Activated naive CD4-positive, alpha-beta T cell (primary cell): ENCODE measurements around the gene HSPA9.

Experiments
- DNase-seq, 4 experiments: peaks; one replicate each; lab custom pipeline; 2025; lab: John Stamatoyannopoulos, UW

HSPA9 gene

DNA sequence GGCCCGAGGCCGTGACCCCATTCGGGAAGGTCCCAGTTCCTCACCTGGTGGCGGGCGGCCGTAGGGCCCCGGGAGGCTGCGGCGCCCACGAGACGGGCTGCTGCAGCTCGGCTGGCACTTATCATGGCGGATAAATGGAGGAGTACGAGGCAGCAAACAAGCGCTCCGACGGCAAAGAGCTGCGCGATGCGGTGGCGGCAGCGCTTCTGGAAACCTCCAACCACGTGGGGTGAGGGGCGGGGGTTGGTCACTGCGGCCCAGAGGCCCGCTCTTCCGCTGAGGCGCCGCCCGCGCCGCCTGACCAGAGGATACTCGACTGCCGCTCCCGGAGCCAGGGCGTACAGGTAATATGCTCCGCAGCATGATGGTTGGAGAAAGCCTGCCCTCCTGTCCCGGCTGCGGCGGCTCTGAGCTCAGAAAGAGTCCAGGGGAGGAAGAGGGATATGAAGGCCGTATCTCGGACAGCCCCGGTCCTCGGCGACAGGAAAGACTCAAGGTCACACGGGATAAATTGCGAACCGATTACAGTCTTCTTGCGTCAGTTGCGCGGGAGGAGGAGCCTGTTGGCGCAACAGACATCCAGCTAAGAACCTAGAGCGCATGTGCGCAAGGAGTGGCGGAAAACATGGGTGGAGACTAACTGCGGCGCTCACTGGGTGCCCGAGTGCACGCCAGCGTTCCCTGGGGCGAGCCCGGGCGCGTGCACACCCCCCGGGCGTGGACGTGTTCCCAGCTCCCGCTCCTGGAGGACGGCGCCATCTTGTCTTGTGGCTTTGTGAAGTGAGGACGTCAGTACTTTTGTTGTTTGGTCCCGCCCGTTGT lies at the start of gene HSPA9:
HSPA9 (minus strand) TSS at position 208 of the 822 bp plus-strand sequence; CDS start at position 125, 83 bp downstream.
- DNase-seq: peak; percentile 94 to 99 (median 97)

- DNase-seq: no peak
These were observed 47.9 kb upstream of the HSPA9 start for GRCh38 chr5:138623053-138623452.

GRCh38 chr5:138622051-138622450 lies 46.9 kb upstream of the HSPA9 start:
- no peak for DNase-seq

- DNase-seq: no peak
These were observed 45.5 kb upstream of the HSPA9 start for GRCh38 chr5:138620663-138621224.

- no peak for DNase-seq
These were observed 41.3 kb upstream of the HSPA9 start for GRCh38 chr5:138616508-138616907.

DNA sequence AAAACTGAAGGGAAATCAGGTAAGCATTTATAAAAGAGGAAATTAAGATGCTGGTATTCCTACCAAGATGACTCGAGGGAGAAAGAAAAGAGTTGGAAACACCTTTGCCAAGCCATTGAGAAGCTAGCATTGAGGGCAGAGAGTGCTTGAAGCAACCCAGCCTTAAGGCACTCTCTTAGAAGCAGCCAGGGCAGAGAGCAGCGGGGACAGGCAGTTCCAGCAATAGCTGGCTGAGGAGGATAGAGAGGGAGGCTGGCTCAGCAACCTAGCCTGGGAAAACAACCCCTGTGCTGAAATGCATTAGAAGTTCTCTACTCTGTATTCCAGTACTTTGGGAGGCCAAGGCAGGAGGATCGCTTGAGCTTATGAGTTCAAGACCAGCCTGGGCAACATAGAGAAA lies 40.3 kb upstream of the HSPA9 start:
- DNase-seq: no peak

DNA sequence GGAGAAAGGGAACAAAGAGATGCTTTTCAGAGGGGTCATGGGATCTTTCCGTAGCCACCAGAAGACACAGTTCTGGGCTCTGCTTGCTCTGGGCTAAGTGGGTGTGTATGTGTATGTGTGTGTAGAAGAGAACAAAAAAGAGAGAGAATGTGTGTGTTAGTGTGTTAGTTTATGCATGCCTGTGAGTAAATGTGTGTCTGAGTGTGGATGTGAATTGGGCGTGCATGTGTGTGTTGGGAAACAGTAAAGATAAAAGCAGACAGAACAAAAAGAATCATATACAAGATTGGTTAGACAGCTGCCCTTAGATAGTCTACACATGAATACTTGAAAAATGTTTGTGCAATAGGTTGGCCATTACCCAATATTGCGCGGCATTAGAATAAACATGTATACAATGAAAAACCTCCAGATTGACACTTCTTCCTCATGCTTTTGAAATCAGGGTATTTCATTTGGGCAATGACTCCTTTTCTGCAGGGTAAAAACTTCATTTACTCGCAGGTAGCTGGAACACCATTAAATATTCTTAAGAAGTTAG lies 36.5 kb upstream of the HSPA9 start:
- DNase-seq: no peak

DNA sequence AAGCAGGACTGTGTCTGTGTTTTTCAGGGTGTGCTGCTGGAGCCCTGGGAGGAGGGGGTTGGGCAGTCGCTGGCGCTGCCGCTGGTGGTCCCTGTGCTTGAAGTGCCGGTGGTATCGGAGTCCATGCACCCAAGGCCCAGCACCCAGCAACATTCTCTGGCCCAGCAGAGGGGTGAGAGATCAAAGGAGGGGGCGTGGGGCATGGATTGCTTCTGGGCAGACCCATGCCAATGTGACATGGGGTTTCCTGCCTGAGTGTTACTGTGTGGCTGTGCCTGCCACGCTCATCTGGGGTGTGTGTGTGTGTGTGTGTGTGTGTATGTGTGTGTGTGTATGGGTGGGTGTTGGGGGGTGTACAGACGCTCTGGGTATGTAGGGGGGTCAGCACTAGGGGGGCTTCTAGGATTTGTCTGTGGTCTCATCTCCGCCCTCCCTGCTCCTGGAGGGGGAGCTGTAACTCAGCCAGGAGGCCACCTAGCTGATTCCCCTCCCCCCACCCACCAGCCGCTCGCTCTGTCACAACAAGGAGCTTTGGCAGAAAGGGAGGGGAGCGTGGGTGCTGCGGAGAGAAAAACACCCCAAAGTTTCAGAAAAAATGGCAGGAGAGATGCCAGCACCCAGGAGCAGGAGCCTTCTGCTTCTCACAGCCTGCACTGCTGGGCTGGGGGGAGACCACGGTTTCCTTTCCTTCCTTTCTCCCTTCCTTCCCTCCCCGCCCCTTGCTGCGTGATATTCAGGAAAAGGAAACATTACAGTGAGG lies 35.9 kb upstream of the HSPA9 start:
- DNase-seq: no peak

DNA sequence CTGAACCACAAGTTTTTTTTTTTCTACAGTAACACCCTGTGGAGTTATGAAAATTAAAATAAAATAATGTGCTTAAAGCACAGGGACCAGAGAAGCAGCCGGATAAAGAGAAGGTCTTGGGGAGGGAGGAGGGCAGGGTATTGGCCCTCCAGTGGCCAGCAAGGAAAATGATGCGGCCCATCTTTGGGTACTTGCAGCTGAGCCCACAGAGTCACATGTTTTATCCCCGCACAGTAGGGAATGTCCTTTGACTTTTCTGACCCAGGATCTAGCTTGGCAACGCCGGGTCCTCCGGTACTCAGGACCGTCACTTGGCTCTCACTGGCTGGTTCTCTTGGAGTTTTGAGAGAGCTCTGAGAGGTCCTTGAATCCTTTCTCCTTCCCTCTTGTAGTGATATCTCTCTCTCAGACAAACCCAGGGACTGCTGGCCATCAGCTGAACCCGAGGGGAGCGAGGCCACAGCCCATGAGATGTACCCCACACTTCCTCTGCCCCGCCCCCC lies 35.3 kb upstream of the HSPA9 start:
- no peak for DNase-seq

DNA sequence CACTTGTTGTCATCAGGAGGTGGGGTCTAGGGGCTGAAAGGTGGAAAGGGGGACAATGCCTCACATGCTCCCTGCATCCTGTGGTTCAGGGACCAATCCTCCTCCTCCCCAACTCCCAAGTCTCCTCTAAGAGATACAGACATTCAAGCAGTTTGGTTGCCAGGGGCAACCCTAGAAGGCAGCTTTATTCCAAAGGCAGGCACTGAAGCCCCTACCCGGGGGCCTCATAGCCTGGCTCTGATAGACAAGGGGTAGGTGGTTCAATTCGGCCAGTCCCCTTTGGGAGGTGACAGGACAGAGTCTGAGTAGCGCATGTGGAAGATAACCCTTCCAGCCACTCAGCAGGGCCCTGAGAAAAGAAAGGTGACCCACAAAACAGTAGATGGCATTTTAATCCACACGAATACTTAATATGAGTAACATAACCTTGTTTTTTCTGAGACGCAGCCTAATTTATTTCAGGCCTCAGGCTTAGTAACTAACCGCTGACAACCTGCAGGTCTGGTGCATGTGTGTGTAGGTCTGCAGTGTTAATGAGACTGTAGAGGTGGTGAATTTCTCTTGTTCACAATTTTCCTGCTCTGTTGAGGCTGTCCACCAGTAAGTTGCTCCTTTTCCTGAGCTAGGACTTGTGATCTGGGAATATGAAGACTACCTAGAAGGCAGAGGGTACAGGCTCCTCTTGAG lies 31.3 kb upstream of the HSPA9 start:
- DNase-seq: no peak

DNA sequence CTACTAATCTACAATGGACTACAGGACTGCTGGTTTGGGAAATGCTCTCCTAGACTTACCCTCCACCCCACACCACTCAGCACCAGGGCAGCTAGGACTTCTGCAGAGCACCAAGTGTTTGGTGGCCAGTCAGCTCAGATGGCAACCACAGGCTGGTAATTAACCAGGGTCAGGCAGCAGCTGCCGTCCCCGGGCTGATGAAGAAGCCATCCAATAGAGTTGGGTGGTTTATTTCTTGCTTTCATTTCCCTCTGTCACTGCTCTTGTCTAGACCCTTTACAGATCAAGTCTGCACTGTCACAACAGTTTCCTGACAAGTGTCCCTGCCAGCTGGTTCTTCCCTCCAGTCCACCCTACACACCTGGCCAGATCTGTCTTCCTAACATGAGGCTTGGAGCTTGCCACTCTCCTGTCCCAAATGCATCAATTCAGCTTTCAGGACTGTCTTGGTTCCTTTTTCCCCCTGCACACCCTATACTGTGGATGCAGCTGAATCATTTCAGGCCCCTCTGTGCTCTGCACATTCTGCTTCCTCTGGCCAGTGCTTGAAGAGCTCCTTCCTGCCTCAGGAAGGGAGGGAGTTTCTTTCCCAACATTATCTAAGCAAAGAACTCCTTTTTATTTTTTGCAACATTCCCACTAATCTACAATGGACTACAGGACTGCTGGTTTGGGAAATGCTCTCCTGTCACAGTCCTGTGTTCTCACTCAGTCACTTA lies 30.2 kb upstream of the HSPA9 start:
- no peak for DNase-seq

DNA sequence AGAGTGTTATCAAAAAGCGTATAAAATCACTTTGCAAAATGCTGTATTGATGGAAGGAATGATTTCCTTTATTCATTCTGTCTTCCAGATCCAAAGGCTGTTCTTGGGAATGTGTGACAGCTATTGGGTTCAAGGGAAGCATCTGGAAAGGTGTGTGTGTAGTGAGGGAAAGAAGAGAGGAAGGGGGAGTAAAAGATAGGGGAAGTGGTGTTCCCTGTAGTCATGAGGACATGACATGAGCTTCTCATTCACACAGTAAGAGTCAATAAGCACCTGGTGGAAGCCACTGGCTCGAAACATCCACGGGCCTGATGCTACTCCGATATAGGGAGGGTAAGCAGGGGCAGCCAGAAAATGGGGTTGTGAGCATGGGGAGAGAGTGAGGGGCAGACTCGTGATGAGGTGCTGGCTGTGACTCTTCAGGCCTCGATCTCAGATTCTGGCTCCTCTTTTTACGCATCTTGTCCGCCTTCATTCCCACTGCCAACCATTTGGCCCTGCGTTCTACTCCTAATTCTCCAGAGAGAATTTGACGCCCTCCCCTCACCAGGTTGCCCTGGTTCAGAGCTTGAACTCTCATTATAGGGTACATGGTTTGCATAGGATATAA lies 29.1 kb upstream of the HSPA9 start:
- DNase-seq: no peak

DNA sequence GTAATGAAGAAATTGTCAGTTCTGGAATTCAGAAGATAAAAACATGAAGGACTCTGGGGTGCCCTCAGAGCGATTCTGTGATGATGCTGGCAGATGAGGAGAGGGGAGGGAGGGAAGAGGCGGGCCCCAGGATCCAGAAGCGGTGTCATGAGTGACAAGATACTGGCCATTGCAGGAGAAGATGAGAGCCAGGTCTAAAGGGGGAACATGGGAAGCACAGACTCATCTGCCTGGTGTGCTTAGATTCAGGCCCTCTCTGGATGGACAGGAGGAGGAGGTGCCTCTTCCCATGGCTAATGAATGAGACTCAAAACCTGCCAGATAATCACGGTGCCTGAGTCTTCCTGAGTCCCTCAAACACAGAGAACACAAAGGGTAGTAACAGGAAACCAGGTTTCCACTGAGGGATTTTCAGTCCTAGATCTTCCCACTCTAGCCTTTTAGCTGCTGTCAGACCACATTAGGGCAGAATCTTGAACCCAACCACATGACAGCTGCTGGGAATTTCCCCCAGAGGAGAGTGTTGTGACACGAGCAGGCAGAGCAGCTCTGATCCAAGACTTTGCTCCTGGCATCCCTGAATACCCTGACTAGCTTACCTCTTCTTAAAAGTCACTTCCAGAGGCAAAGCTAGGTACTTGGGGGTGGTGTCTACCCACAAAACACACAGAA lies 28.2 kb upstream of the HSPA9 start:
- no peak for DNase-seq

GRCh38 chr5:138602371-138603000 lies 27.3 kb upstream of the HSPA9 start:
- DNase-seq: no peak

- DNase-seq: no peak
These were observed 26.2 kb upstream of the HSPA9 start for GRCh38 chr5:138601444-138601843.

DNA sequence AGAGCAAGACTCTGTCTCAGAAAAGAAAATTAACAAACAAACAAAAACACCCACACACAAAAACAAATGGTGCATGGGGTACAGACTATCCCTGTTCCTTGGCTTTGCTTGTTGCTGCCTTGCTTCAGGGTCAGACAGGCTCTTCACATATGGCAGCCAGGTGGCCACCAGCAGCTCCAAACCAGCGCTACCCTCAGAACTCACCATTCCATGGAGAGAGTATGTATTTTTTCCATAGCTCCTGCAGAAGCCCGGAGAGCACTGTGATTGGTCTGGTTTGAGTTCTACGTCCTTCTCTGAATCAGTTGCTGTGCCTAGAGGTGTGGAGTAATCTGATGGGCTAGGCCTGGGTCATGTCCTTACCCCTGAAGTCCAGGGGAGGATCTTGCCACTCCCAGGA lies 25.2 kb upstream of the HSPA9 start:
- DNase-seq: no peak

- DNase-seq: no peak
These were observed 22.6 kb upstream of the HSPA9 start for GRCh38 chr5:138597661-138598400.

- no peak for DNase-seq
These were observed 21.1 kb upstream of the HSPA9 start for GRCh38 chr5:138596105-138596881.
